Measurements from ENCODE around the gene TAF1B.

DNA sequence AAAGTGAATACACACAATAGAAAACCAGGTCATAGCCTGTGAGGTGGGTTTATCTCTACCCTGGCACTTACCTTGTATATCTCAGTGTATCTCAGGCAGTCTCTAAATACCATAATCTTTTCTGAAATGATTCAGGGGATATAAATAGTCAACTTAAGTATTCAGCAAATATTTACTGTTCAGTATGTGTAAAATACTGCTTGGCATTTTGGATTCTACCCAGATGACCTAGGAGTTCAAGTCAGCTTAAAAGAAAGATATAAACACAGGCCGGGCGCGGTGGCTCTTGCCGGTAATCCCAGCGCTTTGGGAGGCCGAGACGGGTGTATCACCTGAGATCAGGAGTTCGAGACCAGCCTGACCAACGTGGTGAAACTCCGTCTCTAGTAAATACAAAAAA lies 132.1 kb downstream of the TAF1B start:
- TF ChIP-seq, protein P1, sequence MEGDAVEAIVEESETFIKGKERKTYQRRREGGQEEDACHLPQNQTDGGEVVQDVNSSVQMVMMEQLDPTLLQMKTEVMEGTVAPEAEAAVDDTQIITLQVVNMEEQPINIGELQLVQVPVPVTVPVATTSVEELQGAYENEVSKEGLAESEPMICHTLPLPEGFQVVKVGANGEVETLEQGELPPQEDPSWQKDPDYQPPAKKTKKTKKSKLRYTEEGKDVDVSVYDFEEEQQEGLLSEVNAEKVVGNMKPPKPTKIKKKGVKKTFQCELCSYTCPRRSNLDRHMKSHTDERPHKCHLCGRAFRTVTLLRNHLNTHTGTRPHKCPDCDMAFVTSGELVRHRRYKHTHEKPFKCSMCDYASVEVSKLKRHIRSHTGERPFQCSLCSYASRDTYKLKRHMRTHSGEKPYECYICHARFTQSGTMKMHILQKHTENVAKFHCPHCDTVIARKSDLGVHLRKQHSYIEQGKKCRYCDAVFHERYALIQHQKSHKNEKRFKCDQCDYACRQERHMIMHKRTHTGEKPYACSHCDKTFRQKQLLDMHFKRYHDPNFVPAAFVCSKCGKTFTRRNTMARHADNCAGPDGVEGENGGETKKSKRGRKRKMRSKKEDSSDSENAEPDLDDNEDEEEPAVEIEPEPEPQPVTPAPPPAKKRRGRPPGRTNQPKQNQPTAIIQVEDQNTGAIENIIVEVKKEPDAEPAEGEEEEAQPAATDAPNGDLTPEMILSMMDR (IDR thresholded peaks at IDR 0.05) = no peak
- no peak for TF ChIP-seq EZH2 (IDR thresholded peaks at IDR 0.05)
- TF ChIP-seq EZH2phosphoT487 (IDR thresholded peaks at IDR 0.05) = no peak

Measured in neural progenitor cell (in vitro differentiated cells).